ENCODE results near the gene P2RY2.
A peak's percentile ranks its signal among the peaks of the same experiment; 100 is the strongest.

Gene P2RY2

GRCh38 chr11:73218106-73218829, at the start of gene P2RY2:
TSS of gene P2RY2 (plus strand) at chr11:73218281. CDS start at chr11:73234160, 15,879 bp downstream.
- peak; percentile 81 for DNase-seq

GRCh38 chr11:73168925-73169579, 49.0 kb upstream of the P2RY2 start:
- DNase-seq: no peak

- DNase-seq: no peak
Observed at GRCh38 chr11:73170140-73170539, 47.9 kb upstream of the P2RY2 start.

DNA sequence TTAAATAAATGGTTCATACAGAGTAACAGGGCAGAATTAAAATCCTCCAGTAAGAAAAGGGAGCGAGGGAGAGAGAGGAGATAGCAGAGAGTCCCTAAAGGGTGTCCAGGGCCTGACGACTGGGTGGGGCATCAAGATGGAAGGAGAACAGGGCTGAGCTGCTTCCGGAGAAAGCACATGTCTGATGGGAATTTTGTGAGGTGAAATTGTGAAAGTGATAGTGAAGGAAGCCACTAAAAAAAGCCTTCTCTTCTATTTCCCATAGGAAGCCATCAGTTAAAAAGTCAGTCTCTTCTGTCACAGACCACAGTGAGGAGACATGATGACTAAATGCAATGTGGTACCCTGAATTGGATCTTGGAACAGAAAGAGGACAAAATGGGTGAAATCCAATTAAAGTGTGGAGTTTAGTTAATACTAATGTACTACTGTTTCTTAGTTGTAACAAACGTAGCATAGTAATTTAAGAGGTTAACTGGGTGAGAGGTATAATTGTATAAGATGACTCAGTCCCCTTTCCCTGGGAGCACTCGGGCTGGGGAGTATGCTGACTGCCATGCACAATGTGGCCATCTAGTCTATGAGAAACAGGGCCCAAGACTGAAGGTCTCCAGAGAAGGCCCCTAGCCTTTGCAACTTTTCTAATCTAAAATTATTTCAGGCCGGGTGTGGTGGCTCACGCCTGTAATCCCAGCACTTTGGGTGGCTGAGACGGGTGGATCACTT, 46.5 kb upstream of the P2RY2 start:
- peak; percentile 67 for DNase-seq

DNA sequence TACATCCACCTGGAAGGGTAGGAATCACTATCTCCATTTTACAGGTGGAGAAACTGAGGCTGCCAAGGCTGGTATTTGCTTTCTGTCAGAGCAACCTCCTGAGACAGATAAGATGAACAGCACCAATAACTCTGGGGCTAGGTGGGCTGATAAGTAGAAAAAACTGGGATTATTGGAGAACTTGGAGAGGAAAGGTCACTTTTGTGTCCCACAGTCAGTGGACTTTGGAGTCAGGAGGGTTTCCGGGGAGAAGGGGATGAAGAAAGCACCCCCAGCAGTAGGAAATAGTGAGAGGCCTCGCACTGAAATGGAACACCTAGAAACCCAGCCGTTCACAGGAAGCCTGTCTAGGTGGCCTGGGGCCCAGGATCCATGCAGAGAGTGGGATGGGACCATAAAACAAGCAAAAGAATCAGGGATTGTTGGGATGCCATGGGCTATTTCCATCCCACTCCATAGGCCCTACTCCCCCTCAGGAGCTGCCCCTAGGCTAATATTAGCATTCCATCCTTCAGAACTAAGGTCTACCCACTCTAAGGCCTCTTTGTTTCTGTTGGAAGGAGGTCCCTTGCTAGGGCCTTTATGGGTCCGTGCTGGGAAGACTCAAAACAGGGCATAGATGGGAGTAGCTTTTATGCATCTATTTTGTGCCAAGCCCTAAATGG, 45.0 kb upstream of the P2RY2 start:
- DNase-seq: no peak

GRCh38 chr11:73173755-73174494, 44.2 kb upstream of the P2RY2 start:
- no peak for DNase-seq

DNA sequence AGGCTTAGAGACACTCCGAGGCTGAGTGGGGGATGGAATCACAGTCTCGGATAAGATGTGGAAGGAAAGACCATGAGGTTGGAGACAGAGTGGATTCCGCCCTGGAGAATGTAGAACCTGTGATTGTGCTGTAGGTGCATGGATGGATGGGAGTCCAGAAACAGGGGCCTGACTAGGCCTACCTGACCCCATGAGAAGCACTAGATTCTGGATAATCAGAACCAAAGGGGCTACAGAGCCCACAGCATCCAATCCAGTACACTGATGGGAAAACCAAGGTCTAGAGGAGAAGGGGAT, 43.6 kb upstream of the P2RY2 start:
- DNase-seq: no peak

GRCh38 chr11:73175551-73176144, 42.4 kb upstream of the P2RY2 start:
- DNase-seq: no peak

GRCh38 chr11:73176145-73176873, 41.8 kb upstream of the P2RY2 start:
- DNase-seq: no peak

DNA sequence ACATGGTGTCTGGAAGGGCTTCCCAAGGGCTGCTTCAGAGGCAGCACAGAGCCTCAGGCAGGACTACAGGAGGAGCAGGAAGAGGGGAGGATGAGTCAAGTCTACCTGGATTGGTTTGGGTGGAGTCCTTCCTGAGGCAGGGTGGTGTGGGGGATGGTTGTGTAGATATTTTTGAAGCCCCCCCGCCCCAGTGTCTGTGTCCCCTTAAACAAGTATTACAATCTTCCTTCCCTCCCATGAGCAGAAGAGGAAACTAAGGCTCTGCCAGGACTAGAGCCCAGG, 41.3 kb upstream of the P2RY2 start:
- no peak for DNase-seq

DNA sequence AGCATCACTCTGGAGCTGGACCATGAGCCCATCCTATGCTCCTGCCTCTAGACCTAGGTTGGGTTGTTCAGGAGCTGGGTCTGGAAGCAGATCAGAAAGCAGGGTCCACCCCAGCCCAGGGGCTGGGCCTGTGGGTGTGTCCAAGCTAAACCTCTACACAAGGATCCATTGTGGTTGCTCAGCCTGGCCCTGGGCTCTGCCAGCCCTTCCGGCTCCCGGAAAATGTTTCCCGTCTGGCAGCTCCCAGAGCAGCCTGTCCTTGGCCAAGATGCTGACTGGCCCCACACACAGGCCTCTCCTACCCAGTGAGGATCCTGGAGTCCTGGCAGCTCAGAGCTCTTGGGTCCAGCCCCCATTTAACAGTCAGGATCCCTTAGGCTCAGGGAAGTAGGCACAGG, 40.7 kb upstream of the P2RY2 start:
- DNase-seq: no peak

- peak; percentile 87 for DNase-seq
Observed at GRCh38 chr11:73177778-73178539, 40.1 kb upstream of the P2RY2 start.

- no peak for DNase-seq
Observed at GRCh38 chr11:73178681-73179080, 39.4 kb upstream of the P2RY2 start.

DNA sequence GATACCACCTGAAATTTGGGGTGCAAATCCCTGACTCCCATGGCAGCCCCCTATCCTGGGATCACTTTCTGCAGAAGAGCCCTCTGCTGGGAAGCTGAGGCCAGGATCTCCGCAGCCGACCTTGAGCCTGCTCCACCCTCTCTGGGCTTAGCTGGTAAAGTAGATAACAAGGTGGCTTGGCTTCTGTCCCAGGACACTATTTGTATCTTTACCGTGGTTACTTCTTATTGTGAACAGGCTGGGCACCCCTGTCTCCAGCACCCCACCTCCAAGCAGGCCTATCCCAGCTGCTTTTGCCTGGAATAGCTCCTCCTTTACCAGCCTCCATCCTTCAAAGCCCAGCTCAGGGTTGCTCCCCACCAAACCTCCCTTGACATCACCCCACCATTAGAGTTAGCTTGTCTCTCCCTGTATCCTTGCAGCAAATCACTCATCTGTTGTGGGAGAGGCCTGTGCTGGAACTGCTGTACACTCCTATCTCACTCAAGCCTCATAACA, 35.2 kb upstream of the P2RY2 start:
- DNase-seq: no peak

DNA sequence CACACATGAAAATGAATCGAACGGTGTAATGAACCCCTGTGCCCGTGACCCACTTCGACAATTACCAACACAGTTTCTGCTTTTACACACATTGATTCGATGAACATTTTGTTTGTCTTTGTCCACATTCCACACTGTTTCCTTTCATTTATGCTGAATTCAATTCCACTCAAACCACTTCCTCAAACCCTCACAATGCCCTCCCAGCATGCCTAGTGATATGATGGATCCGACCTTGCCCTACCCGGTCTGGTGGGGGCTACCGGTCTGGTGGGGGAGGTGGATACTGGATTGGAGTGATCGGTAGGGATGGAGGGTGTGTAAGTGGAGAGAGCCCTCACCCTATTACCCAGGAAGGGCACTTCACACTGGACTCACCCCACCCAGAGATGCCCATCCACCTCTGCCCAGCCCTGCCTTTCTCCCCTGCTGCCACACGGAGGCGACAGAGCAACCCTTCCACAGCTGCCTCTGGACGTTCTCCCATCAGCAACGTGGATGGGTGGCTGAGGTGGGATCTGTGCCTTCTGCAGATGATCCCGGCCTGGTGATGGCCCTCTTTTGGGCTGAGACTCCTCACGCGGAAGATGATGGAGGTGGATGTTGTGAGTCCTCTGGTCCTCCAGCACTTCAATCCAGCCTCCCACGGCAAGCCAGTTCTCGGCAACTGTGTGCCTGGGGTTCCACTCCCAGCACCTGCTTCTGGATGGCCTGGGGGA, 33.0 kb upstream of the P2RY2 start:
- DNase-seq: peak; percentile 76

GRCh38 chr11:73185680-73186293, 32.3 kb upstream of the P2RY2 start:
- no peak for DNase-seq

DNA sequence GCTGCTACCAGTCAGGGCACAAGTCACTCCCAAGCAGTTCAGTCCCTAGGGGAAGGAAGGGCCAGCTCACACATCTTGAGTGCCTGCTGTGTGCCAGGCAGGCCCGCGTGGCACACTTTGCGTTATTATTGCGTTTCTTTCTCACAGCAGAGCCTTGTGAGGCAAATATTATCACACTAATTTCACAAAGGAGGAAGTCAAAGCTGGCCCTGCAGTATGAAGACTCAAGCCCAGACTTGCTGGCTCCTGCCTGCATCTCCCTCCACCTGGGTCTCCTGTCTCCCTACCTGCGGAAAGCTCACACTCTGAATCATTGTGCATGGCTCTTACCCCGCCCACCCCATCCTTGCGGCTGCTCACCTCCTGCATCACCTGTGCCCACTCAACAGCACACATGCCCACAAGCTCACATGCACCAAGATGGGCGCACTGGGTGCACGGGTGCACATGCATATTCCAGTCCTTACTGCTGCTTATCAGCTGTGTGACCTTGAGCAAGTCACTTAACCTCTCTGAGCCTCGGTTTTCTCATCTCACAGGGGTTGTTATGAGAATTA, 31.7 kb upstream of the P2RY2 start:
- peak; percentile 57 for DNase-seq

GRCh38 chr11:73186886-73187285, 31.2 kb upstream of the P2RY2 start:
- DNase-seq: no peak

GRCh38 chr11:73187854-73188253, 30.2 kb upstream of the P2RY2 start:
- DNase-seq: no peak

DNA sequence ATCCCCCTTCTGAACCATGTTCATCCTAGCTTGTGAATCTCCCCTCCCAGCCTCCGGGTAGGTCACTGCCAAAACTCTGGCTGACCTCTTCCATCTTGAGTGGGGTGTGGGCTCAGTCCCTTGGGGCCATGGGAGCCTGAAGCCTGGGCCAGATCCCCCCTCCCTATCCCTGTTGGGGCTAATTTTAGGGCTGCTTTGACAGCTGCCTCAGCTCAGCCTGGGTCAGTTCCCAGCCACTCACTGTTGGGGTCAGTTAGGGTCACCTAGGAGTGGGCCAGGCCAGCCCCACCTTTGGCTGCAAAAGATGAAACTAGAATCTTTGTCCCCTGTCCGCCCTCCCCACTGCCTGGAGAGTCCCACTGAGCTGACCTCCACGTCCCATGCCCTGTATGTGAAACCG, 29.8 kb upstream of the P2RY2 start:
- no peak for DNase-seq
